ENCODE results near the gene PLET1.

- TF ChIP-seq POLR2A (IDR thresholded peaks at IDR 0.05) = no peak
- TF ChIP-seq CTCF (IDR thresholded peaks at IDR 0.05) = no peak
These were observed 10.6 kb upstream of the PLET1 start for GRCh38 chr11:112271242-112271641.
